ENCODE measurements around the gene SUSD3.

The SUSD3 gene

GRCh38 chr9:93093127-93093876 is 34.8 kb downstream of the SUSD3 start:
- TF ChIP-seq ZBTB7A (IDR thresholded peaks at IDR 0.05; ENCODE audit: low read depth): no peak; the same call in 1 of the 2 replicates
- no peak for TF ChIP-seq USF1 (IDR thresholded peaks at IDR 0.05)
- TF ChIP-seq CEBPB (IDR thresholded peaks at IDR 0.05): no peak
- TF ChIP-seq YY1 (IDR thresholded peaks at IDR 0.05; ENCODE audit: low read depth): no peak
- no peak for TF ChIP-seq EP300 (IDR thresholded peaks at IDR 0.05; ENCODE audit: borderline replicate concordance)
- no peak for TF ChIP-seq EGR1 (IDR thresholded peaks at IDR 0.05)
- no peak for TF ChIP-seq FOXM1 (IDR thresholded peaks at IDR 0.05; ENCODE audit: borderline replicate concordance, low read depth)
- TF ChIP-seq NFIC (IDR thresholded peaks at IDR 0.05): no peak
- no peak for TF ChIP-seq CREB1 (IDR thresholded peaks at IDR 0.05; ENCODE audit: low read depth)

GRCh38 chr9:93093877-93094657 is 35.6 kb downstream of the SUSD3 start:
- TF ChIP-seq, protein P1, sequence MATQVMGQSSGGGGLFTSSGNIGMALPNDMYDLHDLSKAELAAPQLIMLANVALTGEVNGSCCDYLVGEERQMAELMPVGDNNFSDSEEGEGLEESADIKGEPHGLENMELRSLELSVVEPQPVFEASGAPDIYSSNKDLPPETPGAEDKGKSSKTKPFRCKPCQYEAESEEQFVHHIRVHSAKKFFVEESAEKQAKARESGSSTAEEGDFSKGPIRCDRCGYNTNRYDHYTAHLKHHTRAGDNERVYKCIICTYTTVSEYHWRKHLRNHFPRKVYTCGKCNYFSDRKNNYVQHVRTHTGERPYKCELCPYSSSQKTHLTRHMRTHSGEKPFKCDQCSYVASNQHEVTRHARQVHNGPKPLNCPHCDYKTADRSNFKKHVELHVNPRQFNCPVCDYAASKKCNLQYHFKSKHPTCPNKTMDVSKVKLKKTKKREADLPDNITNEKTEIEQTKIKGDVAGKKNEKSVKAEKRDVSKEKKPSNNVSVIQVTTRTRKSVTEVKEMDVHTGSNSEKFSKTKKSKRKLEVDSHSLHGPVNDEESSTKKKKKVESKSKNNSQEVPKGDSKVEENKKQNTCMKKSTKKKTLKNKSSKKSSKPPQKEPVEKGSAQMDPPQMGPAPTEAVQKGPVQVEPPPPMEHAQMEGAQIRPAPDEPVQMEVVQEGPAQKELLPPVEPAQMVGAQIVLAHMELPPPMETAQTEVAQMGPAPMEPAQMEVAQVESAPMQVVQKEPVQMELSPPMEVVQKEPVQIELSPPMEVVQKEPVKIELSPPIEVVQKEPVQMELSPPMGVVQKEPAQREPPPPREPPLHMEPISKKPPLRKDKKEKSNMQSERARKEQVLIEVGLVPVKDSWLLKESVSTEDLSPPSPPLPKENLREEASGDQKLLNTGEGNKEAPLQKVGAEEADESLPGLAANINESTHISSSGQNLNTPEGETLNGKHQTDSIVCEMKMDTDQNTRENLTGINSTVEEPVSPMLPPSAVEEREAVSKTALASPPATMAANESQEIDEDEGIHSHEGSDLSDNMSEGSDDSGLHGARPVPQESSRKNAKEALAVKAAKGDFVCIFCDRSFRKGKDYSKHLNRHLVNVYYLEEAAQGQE (IDR thresholded peaks at IDR 0.05; ENCODE audit: low read depth): no peak
- TF ChIP-seq EGR1 (IDR thresholded peaks at IDR 0.05) (no peak), RAD21 (IDR thresholded peaks at IDR 0.05; ENCODE audit: low read depth) (no peak), EP300 (IDR thresholded peaks at IDR 0.05; ENCODE audit: borderline replicate concordance) (no peak), TAF1 (IDR thresholded peaks at IDR 0.05; ENCODE audit: low read depth) (no peak), CEBPB (IDR thresholded peaks at IDR 0.05) (no peak), ZBTB7A (IDR thresholded peaks at IDR 0.05; ENCODE audit: low read depth) (no peak), CREB1 (IDR thresholded peaks at IDR 0.05; ENCODE audit: low read depth) (no peak), YY1 (IDR thresholded peaks at IDR 0.05; ENCODE audit: low read depth) (no peak), NFIC (IDR thresholded peaks at IDR 0.05) (no peak), TCF12 (IDR thresholded peaks at IDR 0.05; ENCODE audit: low read depth) (no peak), MAX (IDR thresholded peaks at IDR 0.05) (no peak), USF1 (IDR thresholded peaks at IDR 0.05) (no peak), FOXM1 (IDR thresholded peaks at IDR 0.05; ENCODE audit: borderline replicate concordance, low read depth) (no peak), TEAD4 (IDR thresholded peaks at IDR 0.05) (no peak)

GRCh38 chr9:93094658-93095204 is 36.2 kb downstream of the SUSD3 start:
- TF ChIP-seq EGR1 (IDR thresholded peaks at IDR 0.05) (no peak), ZBTB7A (IDR thresholded peaks at IDR 0.05; ENCODE audit: low read depth) (no peak), CREB1 (IDR thresholded peaks at IDR 0.05; ENCODE audit: low read depth) (no peak), TAF1 (IDR thresholded peaks at IDR 0.05; ENCODE audit: low read depth) (no peak), TEAD4 (IDR thresholded peaks at IDR 0.05) (no peak)

DNA sequence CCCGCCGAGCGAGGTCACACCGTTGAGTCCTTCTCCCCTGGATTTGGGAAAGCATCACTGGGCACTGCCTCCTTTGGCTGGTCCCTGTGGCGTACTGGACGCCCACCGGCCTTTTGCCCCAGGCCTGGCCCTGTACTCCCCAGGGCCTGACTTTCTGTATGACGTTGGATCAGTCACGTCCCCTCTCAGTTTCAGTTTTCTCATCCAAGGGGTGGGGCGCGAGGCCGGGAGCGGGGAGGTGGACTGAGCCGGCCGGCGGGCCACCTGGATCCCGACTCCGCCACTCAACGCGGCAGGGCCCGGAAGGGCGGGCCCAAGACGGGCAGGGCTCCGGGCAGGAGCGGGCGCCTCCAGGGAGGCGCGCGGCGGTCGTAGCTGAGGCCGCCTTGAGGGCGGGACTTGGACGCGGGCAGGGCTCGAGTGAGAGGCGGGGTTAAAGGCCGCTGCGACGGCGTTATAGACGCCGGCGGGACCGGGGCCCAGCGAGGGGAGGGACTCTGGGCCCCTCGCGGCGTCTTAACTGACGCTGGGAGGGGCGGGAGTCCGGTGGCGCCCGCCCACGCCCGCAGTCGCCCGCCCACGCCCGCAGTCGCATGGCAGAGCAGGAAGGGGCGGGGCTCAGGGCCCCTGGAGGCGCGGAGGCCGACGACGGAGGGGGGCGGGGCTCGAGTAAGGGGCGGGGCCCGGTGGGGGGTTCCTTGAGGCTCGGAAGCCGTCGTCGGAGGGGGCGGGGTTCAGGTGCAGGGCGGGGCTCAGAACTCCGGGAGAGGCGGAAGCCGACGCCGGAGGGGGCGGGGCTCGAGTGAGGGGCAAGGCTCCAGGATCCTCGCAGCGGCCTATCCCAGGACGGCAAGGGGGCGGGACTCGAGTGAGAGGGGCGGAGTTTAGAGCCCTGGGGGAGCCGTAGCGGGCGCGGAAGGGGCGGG is 37.0 kb downstream of the SUSD3 start:
- TF ChIP-seq CREB1 (IDR thresholded peaks at IDR 0.05; ENCODE audit: low read depth) (no peak), TAF1 (IDR thresholded peaks at IDR 0.05; ENCODE audit: low read depth) (peak; percentile 37; the same call in 1 of the 2 replicates), EGR1 (IDR thresholded peaks at IDR 0.05) (peak; percentile 90), ZBTB7A (IDR thresholded peaks at IDR 0.05; ENCODE audit: low read depth) (no peak), USF1 (IDR thresholded peaks at IDR 0.05) (no peak), TEAD4 (IDR thresholded peaks at IDR 0.05) (no peak), FOXM1 (IDR thresholded peaks at IDR 0.05; ENCODE audit: borderline replicate concordance, low read depth) (no peak), TCF12 (IDR thresholded peaks at IDR 0.05; ENCODE audit: low read depth) (0 out of 2 replicates have a peak, but pooled peaks have one; percentile 22), EP300 (IDR thresholded peaks at IDR 0.05; ENCODE audit: borderline replicate concordance) (no peak), CEBPB (IDR thresholded peaks at IDR 0.05) (no peak), MAX (IDR thresholded peaks at IDR 0.05) (peak; percentile 42), NFIC (IDR thresholded peaks at IDR 0.05) (no peak), YY1 (IDR thresholded peaks at IDR 0.05; ENCODE audit: low read depth) (no peak), RAD21 (IDR thresholded peaks at IDR 0.05; ENCODE audit: low read depth) (no peak)
- TF ChIP-seq, protein P1 (IDR thresholded peaks at IDR 0.05; ENCODE audit: low read depth): no peak
